GM18511 (cell line): ENCODE data around the gene APOD.
"Not testable (repeated sequence)": the region's sequence is repeated elsewhere in the genome, so short reads cannot be mapped to it uniquely, and the experiment has no call there.

Experiments used
- ATAC-seq: cut with Tn5 transposase; IDR thresholded peaks from one replicate; pipeline ENCODE4 v1.9.1; 2021; ENCODE audit warnings: mild to moderate bottlenecking, moderate library complexity; ENCODE audit not compliant: unreplicated experiment

Gene APOD

DNA sequence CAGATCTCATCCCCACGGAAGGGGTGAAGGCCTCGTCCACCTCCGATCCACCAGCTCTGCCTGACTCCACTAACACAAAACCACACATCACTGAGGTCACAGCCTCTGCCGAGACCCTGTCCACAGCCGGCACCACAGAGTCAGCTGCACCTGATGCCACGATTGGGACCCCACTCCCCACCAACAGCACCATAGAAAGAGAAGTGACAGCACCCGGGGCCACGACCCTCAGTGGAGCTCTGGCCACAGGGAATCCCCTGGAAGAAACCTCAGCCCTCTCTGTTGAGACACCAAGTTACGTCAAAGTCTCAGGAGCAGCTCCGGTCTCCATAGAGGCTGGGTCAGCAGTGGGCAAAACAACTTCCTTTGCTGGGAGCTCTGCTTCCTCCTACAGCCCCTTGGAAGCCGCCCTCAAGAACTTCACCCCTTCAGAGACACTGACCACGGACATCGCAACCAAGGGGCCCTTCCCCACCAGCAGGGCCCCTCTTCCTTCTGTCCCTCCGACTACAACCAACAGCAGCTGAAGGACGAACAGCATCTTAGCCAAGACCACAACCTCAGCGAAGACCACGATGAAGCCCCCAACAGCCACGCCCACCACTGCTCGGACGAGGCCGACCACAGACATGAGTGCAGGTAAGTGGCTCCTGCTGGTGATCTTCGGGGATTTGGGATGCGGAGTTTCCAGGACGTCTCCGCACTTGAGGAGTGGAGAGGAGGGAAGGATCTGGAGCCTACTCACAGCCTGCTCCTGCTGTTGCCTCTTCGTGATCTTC, 36.0 kb upstream of the APOD start:
- ATAC-seq, result not testable (repeated sequence)

DNA sequence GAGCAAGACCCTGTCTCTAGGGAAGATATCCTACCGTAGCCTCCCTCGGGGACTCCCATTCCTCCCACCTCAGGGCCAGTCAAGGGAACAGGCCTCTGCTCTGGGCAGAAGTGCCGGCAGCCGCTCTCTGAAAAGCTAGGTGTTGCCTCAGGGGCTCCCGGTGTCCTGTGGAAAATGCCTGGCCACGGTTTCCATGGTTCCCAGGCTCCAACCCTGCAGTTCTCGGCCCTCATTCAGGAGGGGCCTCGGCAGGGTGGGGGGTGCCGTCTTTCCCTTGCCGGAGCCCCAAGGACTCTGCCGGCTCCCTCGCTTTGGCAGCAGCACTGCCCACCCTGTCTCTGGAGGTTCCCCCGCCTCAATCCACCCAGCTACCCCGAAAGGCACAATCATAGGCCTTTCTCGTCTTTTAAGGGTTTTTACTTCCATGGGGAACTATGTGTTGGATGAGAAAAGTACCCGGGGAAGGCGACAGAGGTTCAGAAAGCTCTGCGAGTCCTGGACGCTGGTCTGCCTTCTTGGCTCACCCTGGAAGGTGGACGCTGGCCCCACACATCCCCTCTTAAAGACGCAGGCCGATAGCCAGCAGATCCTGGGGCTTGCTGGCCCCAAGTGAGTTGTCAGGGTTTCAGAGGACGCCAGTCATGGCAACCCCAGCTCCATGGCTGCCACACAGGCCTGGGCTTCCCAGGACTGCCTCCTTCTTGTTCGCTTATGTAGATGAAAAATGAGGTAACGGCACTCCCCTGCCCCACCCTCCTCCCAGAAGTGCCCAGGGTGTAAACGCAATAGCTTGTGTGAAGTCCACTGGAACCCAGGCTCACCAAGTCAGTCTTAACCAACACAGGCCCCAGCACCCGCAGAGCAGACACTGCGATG, 34.3 kb upstream of the APOD start:
- ATAC-seq, result not testable (repeated sequence)

DNA sequence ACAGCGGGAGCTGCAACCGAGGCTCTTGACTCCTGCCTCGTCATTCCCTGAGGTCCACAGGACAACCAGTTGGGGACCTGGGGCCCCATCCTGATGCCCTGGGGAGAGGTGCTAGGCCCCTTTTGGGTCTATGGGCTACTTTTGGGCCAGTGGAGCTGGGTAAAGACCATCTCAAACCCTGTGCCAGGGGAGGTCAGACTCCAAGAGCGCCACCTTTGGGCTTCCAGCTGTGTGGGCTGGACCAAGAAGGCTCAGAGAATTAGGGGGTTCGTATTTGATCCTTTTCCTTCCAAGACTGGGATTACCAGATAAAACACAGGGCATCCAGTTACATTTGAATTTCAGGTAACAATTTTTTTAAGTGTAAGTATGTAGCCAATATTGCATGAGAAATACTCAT, 33.4 kb upstream of the APOD start:
- ATAC-seq, result not testable (repeated sequence)

DNA sequence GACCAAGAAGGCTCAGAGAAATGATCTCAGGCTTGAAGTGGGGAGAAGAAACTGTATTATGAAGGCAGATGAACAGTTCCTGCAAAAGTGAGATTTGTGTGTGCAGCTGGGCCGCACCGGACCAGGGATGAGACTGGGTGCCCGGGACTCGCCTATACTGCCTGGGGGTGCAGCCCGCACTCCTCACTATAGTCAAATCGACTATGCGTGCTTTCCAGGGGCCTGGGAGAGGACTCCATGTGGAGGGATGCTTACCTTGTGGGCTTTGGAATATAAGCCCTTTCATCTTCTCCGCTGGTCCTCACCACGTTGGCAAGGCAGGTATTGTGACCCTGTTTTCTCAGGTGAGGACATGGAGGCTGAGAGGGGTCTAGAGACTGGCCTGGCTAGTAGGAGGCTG, 32.9 kb upstream of the APOD start:
- no peak for ATAC-seq

DNA sequence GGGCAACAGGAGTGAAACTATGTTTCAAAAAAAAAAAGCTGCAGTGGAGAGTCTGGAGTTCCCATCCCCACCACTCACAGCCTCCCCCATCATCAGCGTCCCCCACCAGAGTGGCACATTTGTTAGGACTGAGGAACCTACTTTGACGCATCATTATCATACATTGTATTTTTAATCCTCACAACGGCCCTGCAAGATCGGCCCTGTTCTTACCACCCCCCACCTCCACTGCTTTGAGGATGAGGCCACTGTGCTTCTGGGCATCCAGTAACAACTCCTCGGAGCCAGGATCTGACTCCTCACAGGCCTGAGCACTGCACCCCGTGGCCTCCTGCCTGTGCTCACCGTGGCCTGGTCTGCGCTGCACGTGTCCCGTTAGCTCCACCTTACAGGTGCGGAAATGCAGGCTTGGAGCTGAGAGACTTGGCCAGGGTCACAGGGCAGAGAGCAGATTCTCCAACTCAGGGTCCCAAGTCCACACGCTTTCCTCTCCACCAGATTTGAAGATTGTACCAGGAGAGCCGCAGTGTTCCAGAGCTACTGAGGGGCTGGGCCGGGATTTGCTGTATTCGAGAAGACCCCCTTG, 32.3 kb upstream of the APOD start:
- ATAC-seq, result not testable (repeated sequence)

DNA sequence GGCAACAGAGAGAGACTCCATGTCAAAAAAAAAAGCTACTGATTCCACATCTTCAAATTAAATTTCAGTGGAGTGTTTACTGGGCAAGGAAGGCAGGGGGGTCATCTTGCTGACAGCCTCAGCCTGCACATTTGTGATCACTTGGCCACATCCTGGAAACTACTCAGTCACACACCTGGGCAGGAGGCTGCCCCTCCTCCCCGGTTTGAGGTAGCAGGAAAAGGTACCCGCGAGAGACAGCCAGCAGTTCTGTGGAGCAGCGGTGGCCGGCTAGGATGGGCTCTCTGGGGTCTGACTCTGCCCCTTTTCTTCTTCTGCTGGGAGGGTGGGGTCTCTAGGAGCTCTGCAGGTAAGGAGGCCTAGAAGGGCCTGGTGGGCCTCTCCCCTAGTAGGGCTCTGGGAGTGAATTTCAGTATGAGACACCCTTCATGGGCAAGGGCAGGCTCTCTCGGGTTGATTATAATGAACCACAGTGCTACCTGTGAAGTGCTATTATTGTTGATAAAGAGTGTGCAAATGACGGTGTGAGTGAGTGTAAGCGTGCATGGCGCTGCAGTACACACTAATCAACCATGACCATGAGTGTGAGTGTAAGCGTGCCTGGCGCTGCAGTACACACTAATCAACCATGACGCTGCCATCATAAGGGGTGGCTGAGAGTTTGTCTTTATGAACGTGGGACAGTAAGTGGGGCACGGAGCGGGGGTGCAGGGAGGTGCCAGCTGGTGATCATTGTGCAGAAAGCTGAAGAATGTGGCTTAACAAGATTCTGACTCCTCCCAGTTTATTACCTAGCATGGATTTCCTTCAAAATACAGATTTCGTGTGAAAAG, 31.1 kb upstream of the APOD start:
- ATAC-seq, result not testable (repeated sequence)

DNA sequence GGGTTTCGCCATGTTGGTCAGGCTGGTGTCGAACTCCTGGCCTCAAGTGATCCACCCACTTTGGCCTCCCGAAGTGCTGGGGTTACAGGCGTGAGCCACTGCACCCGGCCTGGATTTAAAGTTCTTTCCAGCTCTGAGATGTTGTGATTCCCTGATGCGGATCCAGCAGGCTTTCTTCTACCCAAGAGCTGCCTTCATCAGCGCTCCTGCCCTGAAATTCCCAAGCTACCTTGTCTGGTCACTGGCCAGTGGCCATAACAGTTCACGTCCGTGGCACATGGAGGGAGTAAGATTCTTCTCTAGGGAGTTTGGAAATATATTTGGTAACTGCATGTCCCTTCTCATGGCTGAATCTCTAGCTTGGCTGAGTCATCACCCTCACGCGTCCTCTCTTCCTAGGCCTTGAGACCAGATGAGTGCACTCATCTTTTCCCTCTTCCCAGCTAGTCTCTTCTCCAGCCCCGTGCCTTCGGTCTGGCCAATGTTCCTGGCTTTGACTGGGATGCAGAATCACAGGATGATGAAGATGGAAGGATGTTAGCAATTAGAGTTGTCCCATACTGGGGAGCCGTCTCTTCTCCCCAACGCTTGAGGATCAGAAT, 29.8 kb upstream of the APOD start:
- ATAC-seq, result no peak

DNA sequence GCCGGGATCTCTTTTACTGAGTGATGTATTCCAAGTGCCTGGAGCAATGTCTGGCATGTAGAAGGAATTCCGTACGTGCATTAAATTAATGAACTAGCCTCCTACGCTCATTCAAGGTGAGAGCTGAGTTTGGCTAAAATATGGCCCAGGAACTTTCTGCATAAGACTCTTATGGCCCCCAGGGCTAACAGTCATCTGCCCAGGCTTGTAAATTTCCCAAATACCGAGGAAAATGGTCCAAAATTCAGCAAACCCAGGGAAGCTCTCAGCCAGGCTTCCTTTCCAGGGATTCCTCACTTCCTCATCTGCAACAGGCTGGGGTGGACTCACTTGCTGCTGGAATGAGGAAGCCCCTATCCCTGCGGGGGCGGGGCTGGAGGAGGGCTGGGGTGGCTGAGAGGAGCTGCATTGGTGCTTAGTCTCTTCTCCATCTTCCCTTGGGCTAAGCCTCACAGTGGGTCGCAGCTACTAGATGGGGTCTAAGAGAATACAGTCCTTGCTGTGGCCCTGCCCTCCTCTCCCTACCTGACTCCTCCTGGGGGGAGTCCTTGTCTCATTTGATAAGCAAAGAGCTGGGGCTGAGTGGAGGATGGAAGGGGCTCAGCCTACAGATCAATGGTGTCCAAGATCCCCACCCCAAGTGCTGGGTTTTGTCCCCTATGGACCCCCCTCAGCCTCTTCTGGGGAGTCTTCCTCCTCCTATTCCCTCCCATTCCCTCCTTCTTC, 28.5 kb upstream of the APOD start:
- ATAC-seq, result no peak

DNA sequence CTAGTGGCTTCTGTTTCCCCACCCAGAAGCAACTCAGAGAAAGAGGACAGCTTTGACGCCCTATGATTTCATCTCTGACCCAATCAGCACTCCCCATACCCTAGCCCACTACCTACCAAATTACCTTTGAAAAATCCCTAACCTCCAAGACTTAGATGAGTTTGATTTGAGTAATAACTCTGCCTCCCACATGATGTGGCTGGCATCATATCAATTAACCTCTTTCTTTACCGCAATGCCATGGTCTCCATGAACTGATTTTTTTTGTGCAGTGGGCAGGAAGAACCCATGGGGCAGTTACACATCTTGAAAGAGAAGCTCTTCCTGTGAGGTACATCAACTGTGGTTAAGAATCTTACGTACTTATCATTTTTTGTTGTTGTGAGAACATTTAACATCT, 25.5 kb upstream of the APOD start:
- no peak for ATAC-seq

DNA sequence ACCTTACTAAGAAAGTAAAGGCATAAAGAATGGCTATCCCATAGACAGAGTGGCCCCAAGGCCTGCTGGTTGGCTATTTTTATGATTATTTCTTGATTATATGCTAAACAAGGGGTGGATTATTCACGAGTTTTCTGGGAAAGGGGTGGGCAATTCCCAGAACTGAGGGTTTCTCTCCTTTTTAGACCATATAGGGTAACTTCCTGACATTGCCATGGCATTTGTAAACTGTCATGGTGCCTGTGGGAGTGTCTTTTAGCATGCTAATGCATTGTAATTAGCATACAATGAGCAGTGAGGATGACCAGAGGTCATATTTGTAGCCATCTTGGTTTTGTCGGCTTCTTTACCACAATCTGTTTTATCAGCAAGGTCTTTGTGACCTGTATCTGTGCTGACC, 18.0 kb upstream of the APOD start:
- ATAC-seq, result not testable (repeated sequence)

DNA sequence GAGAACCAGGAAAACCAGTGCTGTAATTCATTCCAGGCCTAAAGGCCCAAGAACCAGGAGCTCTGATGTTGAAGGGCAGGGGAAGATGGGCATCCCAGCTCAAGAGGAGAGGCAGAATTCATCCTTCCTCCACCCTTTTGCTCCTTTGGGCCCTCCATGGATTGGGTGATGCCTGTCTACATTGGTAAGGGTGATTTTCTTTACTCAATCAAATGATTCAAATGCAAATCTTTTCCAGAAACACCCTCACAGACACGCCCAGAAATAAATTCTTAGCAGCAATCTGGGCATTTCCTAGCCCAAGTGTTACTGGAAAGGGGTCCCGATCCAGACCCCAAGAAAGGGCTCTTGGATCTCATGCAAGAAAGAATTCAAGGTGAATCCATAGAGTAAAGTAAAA, 17.6 kb upstream of the APOD start:
- ATAC-seq, result no peak

DNA sequence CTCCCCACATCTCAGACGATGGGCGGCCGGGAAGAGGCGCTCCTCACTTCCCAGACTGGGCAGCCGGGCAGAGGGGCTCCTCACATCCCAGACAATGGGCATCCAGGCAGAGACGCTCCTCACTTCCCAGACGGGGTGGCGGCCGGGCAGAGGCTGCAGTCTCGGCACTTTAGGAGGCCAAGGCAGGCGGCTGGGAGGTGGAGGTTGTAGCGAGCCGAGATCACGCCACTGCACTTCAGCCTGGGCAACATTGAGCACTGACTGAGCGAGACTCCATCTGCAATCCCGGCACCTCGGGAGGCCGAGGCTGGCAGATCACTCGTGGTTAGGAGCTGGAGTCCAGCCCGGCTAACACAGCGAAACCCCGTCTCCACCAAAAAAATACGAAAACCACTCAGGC, 16.2 kb upstream of the APOD start:
- not testable (repeated sequence) for ATAC-seq

DNA sequence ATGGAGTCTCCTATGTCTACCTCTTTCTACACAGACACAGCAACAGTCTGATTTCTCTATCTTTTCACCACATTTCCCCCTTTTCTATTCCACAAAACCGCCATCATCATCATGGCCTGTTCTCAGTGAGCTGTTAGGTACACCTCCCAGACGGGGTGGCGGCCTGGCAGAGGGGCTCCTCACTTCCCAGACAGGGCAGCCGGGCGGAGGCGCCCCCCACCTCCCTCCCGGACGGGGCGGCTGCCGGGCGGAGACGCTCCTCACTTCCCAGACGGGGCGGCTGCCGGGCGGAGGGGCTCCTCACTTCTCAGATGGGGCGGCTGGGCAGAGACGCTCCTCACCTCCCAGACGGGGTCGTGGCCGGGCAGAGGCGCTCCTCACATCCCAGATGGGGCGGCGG, 15.8 kb upstream of the APOD start:
- not testable (repeated sequence) for ATAC-seq

DNA sequence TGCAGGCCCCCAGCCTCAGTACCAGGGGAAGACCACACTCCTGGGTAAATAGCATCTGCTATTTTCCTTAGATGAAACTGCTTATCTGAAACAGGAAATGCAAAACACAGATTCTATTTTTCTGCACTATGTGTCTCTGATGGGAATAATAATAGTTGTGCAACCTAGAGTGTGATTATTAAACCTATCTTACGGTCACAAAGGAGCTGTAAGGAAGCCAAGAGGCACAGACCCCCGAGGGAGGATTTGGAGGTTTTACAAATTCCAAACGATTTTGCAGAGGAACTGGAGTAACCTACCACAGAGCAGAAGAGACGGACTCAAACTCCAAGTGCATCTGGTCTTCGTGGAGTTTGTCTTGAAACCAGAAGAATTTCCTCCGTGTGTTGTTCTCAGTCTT, 14.1 kb upstream of the APOD start:
- no peak for ATAC-seq

DNA sequence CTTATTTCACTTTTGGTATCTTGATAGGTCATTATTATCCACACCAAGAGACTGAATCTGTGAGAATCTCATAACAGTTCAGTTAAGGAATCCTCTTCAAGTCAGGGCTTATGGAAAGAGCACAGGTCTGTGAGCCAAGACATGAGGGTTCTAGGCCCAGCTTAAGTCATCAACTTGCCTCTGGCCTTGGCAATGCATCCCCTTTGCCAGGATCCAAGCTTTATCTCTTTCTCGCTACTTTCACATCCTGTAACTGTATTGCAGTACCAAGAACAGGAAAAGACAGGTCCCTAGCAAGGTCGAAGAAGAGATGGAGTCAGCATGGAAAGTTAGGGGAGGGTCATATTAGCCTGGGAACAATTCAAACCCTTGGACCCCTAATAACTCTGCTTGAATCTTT, 13.5 kb upstream of the APOD start:
- no peak for ATAC-seq

DNA sequence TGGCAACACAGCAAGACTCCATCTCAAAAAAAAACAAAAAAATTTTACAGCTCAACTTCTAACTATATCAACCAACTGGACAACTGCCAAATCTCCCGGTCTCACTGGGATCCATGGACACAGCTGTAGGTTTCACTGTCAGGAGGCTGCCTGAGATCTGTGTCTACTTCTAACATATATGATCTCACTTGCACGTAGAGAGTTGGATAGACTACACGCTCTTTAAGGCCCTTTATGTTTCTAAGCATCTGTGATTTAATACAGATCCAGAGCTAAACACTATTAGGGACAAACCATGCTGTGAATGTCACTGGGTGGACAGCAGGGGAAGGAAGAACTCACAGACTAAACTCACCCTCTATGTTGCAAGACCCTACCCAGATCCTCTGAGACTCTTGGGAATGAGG, 13.0 kb upstream of the APOD start:
- no peak for ATAC-seq

DNA sequence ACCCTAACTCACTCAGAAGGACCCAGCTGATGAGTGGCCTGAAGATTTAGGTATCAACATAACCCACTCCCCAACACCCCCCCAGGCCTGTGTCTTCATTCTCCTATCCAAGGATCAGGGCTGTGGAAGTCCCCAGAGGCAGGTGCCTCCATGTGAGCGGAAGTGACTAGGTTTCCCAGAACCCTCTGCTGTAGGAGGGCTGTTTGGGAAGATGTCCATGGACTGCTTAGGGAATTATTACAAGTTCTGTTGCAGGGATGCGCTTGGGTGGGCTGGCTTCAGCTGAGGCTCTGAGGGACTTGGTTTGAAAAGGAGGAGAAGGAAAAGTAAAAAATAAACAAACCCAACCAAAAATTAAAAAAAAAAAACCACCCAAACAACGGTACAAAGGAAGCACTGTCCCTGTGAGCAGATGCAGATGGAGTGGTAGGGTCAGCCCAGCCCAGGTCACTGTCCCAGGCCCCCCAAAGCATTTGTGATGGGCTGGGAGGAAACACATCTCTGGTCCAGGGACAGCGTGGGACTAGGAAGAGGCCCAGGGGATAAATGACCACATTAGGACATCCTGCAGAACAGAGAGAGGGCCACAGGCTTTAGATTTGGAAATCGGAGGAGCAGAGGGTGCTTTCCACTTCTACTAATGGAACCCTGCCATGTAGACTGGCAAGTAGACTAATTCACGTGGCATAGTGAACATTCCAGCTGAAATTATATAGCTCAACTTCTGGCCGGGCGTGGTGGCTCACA, 12.2 kb upstream of the APOD start:
- no peak for ATAC-seq

DNA sequence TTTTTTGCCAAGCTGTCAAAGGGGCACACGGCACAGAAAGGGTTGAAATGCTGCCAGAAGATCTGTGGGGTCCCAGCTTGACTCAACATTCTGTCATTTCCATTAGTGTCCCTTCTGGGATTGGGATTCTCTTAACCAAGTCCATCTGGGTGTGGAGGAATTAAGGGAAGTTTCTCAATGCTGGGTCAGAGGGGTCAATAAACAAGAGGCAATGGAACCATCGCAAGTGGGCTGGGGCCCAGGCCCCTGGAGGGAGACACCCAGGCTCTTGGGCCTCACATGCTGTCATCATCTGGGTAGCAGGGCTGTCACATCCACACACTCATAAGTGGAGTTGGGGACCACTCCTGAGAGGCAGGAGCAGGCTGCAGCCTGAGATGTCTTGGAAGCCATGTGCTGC, 8.1 kb upstream of the APOD start:
- no peak for ATAC-seq

DNA sequence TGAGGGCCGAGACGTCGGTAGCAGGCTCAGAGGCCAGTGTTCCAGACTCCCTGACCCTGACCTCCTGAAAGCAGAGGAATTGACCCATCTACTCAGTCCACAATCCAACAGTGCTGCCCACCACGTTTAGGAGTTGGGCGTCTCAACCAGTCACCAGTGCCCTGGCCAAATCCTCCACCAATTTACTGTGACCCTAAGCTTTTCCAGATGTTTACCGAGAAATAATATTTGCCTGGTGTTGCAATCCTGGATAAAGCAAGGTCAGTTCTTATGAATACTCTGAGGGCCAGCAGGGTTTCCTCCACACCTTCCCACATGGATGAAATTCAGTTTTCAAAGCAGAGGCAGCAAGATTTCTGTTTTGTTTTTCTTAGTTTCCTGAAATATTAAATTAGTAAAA, 7.5 kb upstream of the APOD start:
- ATAC-seq, result no peak
